ENCODE measurements around the gene C10orf71.

DNA sequence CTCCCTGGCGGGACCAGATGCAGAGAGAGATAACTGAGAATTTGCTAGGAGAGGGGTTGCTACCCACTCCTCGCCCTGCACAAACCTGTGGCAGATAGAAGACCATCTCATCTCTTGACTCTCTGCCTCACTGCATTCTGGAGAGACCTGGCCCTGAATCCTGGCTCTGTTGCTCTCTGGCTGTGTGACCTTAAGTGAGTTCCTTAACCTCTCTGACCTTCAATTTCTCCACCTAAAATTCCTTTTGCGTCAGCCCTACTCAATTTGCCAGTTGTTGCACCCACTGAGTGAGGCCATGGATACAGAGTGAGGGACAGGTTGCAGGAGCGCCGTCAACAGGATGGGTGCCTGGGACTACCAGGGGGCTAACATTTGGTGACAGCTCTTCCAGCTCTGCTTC, 5.2 kb downstream of the C10orf71 start:
- TF ChIP-seq CTCF (IDR thresholded peaks at IDR 0.05): no peak
- no peak for TF ChIP-seq POLR2A (IDR thresholded peaks at IDR 0.05)

Measured in testis (tissue), 2 donors.